ENCODE data around the gene WASF3.

- no peak for TF ChIP-seq GATA2 (IDR thresholded peaks at IDR 0.05; ENCODE audit: low read depth, low read length)
- no peak for TF ChIP-seq GATA3 (IDR thresholded peaks at IDR 0.05; ENCODE audit: low read depth, low read length)
These were observed at the start of gene WASF3 for GRCh38 chr13:26557393-26558073.
